ENCODE measurements around the gene GUCY2D.

- TF ChIP-seq CTCF (IDR thresholded peaks at IDR 0.05), result no peak
- TF ChIP-seq POLR2A (IDR thresholded peaks at IDR 0.05), result peak; percentile 19
- no peak for TF ChIP-seq EP300 (IDR thresholded peaks at IDR 0.05; ENCODE audit: low read depth)
- no peak for TF ChIP-seq POLR2AphosphoS5 (IDR thresholded peaks at IDR 0.05)
These were observed 36.7 kb downstream of the GUCY2D start, which contains the start of gene ALOX15B for GRCh38 chr17:8038954-8039610.

All from transverse colon (tissue), 4 donors.